ENCODE data around the gene RETREG3.
"Not testable (repeated sequence)": the region's sequence is repeated elsewhere in the genome, so short reads cannot be mapped to it uniquely, and the experiment has no call there.

RETREG3 gene

DNA sequence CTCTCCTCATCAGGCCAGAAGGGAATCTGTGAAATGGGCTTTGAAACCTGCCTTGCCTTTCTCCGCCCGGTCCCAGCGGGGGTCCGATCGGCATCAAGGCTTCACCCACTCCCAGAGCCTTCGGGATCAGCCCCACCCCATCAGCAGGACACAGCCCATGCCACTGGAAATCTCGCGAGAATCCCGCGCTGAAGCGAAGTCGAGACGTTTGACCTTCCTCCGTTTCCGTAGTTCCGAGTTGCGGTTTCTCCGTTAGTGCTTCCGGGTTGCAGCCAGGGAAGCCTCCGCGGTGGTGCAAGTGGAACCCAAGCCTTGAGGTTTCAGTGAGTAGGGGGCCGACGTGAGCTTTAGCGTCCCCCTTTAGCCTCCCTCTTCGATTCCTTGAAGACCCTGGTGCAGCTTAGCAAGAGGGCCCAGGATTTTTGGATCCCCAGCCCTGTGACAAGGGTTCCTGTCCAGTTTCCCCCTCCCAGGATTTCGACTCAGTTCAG lies 47.2 kb downstream of the RETREG3 start, which contains the start of gene COASY:
Gene COASY, plus strand, starts transcription at position 252 of the 491 bp plus-strand sequence. CDS start 475 bp downstream, outside the sequence.
- TF ChIP-seq, protein P1, sequence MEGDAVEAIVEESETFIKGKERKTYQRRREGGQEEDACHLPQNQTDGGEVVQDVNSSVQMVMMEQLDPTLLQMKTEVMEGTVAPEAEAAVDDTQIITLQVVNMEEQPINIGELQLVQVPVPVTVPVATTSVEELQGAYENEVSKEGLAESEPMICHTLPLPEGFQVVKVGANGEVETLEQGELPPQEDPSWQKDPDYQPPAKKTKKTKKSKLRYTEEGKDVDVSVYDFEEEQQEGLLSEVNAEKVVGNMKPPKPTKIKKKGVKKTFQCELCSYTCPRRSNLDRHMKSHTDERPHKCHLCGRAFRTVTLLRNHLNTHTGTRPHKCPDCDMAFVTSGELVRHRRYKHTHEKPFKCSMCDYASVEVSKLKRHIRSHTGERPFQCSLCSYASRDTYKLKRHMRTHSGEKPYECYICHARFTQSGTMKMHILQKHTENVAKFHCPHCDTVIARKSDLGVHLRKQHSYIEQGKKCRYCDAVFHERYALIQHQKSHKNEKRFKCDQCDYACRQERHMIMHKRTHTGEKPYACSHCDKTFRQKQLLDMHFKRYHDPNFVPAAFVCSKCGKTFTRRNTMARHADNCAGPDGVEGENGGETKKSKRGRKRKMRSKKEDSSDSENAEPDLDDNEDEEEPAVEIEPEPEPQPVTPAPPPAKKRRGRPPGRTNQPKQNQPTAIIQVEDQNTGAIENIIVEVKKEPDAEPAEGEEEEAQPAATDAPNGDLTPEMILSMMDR (IDR thresholded peaks at IDR 0.05; ENCODE audit: control insufficient read depth, insufficient read depth, low read depth, low read length, missing control alignments): no peak
- DNase-seq (ENCODE audit: low read depth): peak; percentile 89
- H3K4me3 ChIP-seq (ENCODE audit: control insufficient read depth, low read depth, low read length): peak within 1 kb of the TSS; percentile 69

DNA sequence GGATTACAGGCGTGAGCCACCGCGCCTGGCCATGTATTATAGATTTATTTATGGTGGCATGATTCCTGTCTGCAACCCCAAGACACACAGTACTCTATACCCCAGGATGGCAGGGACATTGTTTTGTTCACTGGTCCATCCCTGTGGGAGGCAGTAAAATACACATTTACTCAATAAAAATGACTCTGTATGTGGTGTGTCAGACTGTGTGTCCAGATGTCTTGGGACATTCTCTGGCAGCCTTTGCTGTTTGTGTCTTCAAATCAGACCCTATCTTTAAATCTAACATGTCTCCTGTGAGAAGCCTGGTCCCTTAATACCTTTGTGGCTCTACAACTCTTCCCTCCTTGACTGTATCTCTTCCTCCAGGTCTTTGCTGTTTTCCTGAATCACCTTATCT lies 48.9 kb downstream of the RETREG3 start:
- H3K4me3 ChIP-seq (ENCODE audit: control insufficient read depth, low read depth, low read length): no peak overlapping the region
- TF ChIP-seq, protein P1 (IDR thresholded peaks at IDR 0.05; ENCODE audit: control insufficient read depth, insufficient read depth, low read depth, low read length, missing control alignments): no peak
- no peak for DNase-seq (ENCODE audit: low read depth)

GRCh38 chr17:42559075-42559474 lies 50.1 kb downstream of the RETREG3 start:
- TF ChIP-seq, protein P1 (IDR thresholded peaks at IDR 0.05; ENCODE audit: control insufficient read depth, insufficient read depth, low read depth, low read length, missing control alignments): no peak
- DNase-seq (ENCODE audit: low read depth): no peak
- no peak overlapping the region for H3K4me3 ChIP-seq (ENCODE audit: control insufficient read depth, low read depth, low read length)

- DNase-seq (ENCODE audit: low read depth): not testable (repeated sequence)
Observed at GRCh38 chr17:42555961-42556617, 53.1 kb downstream of the RETREG3 start.

DNA sequence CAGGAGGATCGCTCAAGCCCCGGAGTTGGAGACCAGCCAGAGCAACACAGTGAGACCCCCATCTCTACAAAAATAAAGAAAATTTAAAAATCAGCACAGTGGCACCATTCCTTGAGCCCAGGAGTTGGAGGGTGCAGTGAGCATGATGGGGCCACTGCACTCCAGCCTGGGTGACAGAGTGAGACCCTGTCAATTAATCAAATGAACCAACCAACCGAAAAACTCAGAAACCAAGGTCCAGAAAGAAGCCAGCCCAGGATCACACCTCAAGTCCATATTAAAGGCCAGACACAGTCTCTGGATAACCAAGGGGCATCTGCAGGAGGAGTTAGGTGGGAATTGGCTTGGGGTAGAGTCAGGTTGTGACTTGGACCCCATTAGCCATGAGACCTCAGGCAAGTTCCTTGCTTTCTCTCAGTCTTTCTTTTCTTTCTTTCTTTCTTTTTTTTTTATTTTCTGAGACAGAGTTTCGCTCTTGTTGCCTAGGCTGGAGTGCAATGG lies 54.0 kb downstream of the RETREG3 start:
- no peak for DNase-seq (ENCODE audit: low read depth)
- TF ChIP-seq, protein P1 (IDR thresholded peaks at IDR 0.05; ENCODE audit: control insufficient read depth, insufficient read depth, low read depth, low read length, missing control alignments): no peak
- H3K4me3 ChIP-seq (ENCODE audit: control insufficient read depth, low read depth, low read length): peak overlapping the region; percentile 97

More at GRCh38 chr17:42555961-42556617, 53.1 kb downstream of the RETREG3 start:
- H3K4me3 ChIP-seq (ENCODE audit: control insufficient read depth, low read depth, low read length): not testable (repeated sequence)

- TF ChIP-seq, protein P1 (IDR thresholded peaks at IDR 0.05; ENCODE audit: control insufficient read depth, insufficient read depth, low read depth, low read length, missing control alignments): no peak
- peak overlapping the region; percentile 97 for H3K4me3 ChIP-seq (ENCODE audit: control insufficient read depth, low read depth, low read length)
- DNase-seq (ENCODE audit: low read depth): no peak
Observed at GRCh38 chr17:42554250-42555121, 54.7 kb downstream of the RETREG3 start.
